HG02852 (cell line): Measurements from ENCODE around the gene TP53.
"Not testable (repeated sequence)": the region's sequence is repeated elsewhere in the genome, so short reads cannot be mapped to it uniquely, and the experiment has no call there.

Source experiments
- ATAC-seq: cut with Tn5 transposase; IDR thresholded peaks from one replicate; pipeline ENCODE4 v1.9.1; 2021; ENCODE audit warnings: mild to moderate bottlenecking, moderate library complexity; ENCODE audit not compliant: unreplicated experiment

Gene TP53

DNA sequence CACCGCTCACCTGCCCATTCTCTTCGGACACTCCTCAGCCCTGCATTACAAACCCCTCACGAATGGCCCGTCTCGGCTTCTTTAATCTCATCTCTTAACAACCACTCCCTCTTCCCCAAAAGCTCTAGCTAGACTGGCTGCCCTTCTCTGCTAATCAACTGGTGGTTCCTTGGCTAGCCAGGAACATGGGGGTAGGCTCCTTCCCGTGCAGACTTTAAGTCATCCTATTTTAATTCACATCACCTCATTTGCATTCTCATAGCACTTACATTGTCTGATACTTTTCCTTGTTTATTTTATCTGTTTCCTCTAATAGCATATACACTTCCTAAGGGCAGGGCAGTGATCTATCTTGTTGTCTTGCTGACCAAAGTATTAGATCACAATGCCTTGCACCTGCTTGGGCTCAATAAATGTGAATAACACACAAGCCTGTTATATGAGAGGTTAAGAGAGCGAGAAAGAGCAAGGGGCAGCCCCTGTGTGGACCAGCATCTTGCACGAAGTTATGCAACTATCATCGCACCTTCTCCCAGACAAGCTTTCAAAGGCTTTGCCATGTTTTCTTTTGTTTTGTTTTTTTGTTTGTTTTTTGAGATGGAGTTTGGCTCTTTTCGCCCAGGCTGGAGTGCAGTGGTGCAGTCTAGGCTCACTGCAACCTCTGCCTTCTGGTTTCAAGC is 9.8 kb downstream of the TP53 start:
- ATAC-seq, result no peak

DNA sequence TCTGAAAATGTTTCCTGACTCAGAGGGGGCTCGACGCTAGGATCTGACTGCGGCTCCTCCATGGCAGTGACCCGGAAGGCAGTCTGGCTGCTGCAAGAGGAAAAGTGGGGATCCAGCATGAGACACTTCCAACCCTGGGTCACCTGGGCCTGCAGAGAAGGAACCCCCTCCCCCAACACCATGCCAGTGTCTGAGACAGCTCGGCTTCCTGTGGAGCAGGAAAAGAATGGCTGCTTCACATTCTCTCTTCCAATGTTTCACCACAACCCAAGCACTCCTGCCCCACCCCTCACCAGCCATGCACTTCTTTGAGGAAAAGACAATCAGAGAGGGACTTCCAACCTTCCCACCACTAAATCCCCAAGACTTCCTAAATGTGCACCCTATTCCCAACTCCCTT is 10.8 kb downstream of the TP53 start:
- ATAC-seq, result no peak

DNA sequence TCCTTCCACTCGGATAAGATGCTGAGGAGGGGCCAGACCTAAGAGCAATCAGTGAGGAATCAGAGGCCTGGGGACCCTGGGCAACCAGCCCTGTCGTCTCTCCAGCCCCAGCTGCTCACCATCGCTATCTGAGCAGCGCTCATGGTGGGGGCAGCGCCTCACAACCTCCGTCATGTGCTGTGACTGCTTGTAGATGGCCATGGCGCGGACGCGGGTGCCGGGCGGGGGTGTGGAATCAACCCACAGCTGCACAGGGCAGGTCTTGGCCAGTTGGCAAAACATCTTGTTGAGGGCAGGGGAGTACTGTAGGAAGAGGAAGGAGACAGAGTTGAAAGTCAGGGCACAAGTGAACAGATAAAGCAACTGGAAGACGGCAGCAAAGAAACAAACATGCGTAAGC is 12.4 kb downstream of the TP53 start:
- no peak for ATAC-seq

DNA sequence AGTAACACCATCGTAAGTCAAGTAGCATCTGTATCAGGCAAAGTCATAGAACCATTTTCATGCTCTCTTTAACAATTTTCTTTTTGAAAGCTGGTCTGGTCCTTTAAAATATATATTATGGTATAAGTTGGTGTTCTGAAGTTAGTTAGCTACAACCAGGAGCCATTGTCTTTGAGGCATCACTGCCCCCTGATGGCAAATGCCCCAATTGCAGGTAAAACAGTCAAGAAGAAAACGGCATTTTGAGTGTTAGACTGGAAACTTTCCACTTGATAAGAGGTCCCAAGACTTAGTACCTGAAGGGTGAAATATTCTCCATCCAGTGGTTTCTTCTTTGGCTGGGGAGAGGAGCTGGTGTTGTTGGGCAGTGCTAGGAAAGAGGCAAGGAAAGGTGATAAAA is 14.1 kb downstream of the TP53 start:
- no peak for ATAC-seq

DNA sequence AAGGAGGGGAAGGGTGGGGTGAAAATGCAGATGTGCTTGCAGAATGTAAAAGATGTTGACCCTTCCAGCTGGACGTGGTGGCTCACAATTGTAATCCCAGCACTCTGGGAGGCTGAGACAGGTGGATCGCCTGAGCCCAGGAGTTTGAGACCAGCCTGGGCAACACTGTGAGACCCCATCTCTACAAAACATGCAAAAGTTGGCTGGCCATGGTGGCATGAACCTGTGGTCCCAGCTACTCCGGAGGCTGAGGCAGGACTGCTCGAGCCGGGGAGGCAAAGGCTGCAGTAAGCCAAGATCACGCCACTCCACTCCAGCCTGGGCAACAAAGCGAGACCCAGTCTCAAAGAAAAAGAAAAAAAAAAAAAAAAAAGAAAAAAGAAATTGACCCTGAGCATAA is 18.8 kb downstream of the TP53 start:
- ATAC-seq, result no peak

DNA sequence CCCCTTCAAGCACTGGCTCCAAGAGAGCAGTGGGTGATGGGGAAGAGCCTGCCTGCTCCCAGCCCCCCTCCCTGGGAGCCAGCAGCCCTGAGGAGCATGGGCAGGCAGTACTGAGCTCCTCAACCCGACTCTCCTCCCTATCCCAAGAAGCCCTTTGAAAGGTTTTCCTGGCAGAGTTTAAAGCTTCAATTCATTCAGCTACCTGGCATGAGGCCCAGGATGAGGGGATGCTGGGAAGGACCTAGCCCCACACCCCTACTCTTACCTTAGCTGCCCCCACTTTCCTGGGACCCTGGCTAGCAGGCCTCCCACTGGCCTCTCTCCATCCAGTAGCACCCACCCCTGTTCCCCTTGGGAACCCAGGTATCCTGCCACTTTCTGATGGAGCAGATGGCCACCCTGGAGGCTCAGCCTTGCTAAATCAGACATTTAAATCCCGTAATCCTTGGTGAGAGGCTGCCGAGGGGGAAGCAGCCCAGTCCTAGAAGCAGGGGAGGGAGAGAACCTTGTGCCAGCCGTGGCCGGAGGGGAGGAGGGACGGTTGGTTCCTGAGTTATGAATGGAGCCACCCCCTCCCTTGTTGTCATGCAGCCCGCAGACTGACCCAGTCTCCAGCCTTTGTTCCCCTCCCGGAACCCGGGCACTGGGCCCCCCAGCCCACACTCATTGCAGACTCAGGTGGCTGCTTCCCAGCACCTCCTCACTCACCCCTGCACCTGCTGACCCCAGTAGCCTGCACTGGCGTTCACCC is 19.5 kb downstream of the TP53 start:
- ATAC-seq, result no peak

DNA sequence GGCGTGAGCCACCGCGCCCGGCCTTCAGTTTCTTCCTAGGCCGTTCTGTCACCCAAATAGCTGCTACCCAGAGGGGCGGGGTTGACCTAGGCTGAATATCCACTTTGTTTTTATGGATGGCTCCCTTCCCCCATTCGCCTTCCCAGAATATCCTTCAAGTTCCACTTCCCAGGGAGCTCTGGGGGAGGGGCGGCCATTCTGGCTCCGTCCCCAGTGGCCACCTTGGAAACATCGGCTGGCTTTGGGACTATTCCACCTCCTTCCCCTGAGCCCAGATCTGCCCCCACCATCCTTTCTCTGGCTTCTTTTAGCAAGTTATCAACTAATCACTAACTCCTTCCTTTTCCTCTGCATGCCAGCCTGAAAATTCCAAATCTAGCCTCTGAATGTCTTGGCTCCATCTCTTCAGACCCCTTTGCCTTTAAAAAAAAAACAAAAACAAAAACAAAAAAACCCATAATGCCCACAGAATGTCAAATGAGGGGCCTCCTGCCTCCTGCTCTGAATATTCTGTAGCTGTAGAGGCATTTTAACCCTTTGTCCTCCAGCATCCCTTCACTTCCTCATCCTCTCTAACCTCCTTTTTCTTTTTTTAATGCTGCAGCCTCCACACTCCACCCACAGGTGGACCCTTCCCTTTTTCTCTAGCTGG is 30.2 kb downstream of the TP53 start:
- ATAC-seq, result no peak

DNA sequence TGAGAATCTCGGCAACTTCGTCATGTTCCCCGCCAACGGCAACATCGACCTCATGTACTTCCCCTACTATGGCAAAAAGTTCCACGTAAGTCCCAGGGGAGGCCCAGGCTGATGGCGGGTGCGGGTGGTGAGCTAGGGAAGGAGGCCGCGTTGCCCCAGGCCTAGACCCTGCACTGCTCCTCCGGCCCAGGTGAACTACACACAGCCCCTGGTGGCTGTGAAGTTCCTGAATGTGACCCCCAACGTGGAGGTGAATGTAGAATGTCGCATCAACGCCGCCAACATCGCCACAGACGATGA is 31.8 kb downstream of the TP53 start:
- ATAC-seq, result no peak

DNA sequence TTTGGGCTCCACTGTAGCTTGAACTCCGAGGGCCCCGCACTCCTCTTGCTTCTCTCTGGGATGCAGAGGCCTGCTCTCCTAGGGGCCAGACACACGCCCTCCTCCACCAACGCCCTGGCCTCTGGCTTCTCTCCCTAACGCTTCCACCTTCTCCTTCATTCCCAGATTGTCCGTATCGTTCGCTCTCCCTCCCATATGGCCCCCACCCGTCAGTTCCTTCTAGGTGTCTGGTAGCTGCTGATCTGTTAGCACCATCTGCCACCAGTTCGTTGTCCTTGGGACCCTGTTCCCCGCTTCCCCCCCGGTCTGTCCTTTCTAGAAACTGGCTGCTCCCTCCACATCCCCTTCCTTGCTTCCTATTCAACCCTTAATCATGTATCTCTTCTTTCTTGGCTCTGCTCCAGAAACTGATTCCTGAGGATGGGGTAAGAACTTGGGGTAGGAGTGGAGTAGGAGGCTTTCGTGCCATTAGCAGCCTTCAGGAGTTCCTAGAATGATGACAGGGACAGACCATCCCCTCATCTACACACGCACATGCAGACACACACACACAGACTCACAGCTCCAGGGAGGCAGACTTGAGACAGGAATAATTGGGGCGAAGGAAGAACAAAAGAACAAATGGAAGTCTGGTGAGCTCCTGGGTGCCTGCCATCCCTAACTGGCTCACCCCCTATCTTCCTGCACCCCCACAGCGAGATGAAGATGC is 32.3 kb downstream of the TP53 start:
- ATAC-seq, result no peak

DNA sequence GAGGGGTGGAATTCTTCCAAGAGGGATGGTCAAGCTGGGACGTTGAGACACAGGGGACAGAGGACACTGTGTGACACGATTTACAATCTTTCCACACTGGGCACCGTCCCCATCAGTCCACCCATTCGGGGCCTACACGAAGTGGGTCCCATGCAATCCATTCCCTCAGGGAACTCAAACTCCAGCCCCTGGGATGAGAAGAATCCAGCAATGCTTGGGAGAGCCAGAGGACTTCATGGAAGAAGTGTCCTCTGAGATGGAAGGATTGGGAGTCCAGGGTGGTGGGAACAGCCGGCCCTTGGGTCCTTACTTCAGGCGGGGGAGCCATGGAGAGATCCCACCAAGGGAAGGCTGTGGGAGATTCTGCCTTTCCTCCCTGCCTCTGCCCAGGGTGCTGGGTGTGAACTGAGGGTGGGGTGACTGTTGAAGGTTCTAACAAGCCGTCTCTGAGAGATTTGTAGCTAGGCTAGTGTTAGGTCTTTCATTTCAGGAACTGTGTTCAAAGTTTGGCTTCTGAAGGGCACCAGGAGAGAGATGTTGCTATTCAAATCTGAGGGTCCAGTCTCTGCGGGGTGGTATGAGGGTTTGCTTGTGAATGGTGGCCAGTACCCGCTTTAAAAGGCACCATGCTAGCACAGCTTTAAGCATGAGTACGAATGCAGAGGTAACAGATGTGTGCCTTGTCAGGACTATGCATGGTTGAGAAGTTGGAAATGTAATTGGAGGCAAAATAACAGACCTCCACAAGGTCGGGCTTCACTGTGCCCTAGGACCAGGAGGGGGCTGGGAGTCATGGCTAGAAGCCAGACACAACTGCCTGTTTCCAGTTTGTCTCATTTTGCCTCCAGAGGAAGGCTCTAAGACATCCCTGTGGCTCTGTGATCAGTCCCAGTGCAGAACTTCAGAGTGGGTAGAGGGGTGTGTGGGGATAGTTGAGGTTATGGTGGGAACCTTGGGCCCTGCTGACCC is 34.6 kb downstream of the TP53 start:
- ATAC-seq, result no peak

DNA sequence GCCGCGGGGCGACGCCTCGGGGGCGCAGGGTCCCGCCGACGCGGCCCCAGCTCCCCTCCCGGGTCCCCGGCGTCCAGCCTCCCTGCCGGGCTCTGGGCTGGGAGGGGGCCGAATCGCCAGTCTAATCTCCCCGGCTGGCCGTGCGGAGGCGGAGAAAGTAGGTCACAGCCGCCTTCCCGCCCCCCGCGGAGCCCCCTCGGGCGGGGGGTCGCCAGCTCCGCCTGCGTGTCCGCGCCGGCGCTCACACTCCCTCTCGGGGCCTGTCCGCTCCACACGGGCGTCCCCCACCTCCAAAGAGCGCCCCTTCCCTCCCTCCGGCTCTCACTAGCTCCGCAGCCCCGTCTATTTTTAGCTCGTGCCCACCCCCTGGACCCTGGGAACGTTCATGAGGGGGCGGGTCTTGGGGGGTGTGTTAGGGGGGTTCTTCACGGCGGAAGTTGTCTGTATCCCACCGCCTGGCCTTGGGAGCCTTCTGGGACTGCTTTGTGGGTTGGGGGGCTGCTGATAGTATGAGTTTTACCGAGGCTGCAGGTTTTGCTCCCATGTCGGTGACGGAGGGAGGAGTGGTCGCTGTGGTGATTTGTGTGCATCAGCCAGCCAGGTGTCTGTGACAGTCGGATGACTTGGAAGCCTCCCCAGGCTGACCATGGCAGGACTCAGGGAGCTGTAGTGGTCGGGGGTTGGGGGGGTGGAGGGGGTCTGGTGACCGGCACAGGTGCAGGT is 35.5 kb downstream of the TP53 start:
- ATAC-seq, result no peak

DNA sequence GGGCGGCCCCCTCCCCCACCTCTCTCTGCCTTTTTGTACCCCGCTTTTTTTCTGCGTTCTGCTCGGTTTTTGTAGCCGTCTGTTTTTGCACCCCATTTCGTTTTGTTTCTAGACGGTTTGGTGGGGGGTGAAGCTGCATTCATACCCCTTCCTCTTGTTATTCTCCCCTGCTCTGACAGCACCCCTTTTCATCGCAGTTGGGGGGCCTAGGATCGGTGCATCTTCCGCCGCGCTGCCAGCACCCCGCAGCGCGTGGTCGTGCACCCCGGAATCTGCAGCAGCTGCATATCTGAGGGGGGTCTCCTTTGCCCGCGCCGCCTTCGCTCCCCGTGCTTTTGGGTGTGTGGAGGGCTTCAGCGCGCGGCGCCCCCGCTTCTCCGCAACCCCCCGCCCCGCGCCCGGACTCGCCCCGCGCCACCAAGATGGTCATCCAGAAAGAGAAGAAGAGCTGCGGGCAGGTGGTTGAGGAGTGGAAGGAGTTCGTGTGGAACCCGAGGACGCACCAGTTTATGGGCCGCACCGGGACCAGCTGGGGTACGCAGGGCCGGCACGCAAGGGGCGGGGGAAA is 36.1 kb downstream of the TP53 start:
- ATAC-seq, result no peak

DNA sequence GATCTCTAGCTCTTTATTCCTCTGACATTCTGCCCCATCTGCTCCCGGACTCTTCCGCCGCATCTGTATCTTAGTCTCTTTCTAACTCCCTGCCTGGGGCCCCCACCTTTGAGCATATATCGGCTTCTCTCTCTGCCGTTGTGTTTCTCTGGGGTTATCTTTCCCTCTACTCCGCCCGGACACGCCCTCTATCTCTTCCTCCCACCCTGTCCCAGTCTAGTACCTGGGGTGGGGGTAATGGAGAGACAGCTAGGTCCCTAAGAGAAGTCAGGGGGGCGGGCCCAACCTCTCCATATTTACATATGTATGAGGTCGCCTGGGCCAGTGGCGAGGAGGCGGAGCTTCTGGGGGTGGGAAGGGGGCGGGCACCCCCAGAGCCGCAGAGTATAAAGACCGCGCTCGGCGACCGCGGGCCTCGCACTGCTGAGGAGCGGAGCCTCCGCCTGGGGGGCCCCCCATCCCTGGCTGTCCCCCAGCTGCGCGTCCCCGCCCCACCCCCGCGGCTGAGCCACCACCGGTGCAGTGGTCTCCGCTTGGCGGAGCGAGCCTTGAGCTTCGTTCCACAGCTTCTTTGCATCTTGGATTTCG is 36.7 kb downstream of the TP53 start, which contains the start of gene ATP1B2:
ATP1B2 (plus strand) TSS at position 418 of the 588 bp plus-strand sequence. CDS start 593 bp downstream, outside the sequence.
- peak; percentile 40 for ATAC-seq

DNA sequence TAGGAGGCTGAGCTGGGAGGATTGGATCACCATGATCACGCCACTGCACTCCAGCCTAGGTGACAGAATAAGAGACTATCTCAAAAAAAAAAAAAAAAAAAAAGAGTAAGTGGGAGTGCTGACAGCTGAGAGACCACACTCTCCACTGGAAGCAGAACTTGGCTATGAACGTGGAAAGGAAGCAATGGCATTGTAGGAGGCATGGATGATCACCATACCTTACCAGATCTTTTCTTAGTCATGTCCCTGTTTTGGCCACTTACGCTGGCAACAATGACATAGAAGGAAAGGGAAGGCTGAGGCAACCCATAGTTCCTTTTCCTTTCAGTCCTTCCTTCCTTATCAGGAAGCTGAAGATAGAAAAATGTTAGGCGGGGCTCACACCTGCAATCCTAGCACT is 40.3 kb downstream of the TP53 start:
- ATAC-seq, result no peak

DNA sequence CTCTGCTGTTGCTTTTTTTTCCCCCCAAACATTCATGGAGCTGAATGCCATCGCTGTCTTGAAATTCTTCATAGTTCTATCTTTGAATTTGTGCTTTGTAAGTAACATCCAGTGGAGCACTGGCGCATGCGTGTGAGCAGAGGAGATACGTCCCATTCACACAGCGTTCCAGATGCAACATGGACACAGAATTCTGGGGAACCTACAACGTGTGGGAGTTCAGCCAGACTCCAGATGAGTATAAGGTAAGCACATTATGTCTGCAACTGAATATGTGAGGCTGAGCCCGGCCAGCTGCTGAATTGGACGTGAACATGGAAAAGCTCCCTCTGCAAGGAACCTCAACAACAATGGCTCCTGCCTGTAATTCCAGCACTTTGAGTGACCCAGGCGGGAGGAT is 40.8 kb downstream of the TP53 start:
- no peak for ATAC-seq

DNA sequence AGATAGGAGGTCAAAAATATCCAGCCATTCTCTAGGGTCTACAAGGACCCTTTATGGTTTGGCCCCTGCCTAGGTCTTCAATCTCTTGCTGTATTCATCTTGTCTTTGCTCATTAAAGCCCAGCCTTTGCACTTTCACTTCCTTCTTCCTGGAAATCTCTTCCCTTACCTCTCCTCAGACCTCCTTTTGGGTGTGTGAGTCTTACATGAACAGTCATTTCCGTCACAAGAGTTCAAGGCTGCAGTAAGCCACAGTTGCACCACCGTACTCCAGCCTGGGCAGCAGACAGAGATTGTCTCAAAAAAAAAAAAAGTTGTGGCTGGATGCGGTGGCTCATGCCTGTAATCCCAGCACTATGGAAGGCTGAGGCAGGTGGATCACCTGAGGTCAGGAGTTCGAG is 42.5 kb downstream of the TP53 start:
- ATAC-seq, result no peak

DNA sequence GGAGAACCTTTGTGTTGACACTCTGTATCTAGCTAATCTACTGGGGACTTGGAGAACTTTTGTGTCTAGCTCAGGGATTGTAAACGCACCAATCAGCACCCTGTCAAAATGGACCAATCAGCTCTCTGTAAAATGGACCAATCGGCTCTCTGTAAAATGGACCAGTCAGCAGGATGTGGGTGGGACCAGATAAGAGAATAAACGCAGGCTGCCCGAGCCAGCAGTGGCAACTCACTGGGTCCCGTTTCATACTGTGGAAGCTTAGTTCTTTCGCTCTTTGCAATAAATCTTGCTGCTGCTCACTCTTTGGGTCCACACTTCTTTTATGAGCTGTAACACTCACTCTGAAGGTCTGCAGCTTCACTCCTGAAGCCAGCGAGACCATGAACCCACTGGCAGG is 45.7 kb downstream of the TP53 start:
- not testable (repeated sequence) for ATAC-seq

DNA sequence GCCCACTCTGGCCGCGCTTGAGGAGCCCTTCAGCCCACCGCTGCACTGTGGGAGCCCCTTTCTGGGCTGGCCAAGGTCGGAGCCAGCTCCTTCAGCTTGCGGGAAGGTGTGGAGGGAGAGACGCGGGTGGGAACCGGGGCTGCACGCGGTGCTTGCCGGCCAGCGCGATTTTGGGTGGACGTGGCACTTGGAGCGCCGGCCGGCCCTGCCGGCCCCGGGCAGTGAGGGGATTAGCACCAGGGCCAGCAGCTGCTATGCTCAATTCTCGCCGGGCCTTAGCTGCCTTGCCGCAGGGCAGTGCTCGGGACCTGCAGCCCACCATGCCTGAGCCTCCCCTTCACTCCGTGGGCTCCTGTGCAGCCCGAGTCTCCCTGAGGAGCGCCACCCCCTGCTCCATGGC is 46.5 kb downstream of the TP53 start:
- ATAC-seq, result no peak

DNA sequence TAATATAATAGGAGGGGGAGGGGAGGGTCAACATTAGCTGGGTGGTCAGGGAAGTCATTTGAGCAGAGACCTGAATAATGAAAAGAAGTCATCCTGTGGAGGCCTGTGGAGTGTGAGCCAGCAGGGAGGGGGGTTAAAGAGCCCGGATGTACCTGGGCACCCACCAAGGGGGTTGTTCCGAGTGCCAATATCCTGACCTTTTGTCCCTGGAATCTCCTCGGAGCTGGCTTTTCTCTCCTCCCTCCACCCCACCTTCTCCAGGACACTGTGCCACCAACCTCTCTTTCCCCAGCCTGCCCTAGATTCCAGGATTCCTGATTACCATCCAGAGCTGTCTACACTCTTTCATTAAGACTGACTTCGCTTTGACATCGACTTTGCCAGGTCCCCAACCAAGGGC is 51.1 kb downstream of the TP53 start:
- ATAC-seq, result no peak
